Lung (tissue), 12 donors: Measurements from ENCODE around the gene BPNT1. TPM values are rescaled to one million over a fixed set of nuclear protein-coding genes. Genes with fewer than 3 reads are reported as not detected.

Experiments
- ATAC-seq: fragments of 200-7000 bp; cut with Tn5 transposase; one replicate; pipeline ENCODE4 v1.9.1; 2020; ENCODE audit warnings: moderate number of reproducible peaks; ENCODE audit not compliant: insufficient read depth, low FRiP score
- DNase-seq, 3 donors: peaks; one replicate each; pipeline ENCODE4 v3.0.0-alpha.2; 2013 to 2017
- H3K27ac ChIP-seq, 2 donors: one replicate each; pipeline ENCODE4 v1.5.1; 2013; ENCODE audit warnings: mild to moderate bottlenecking in 2 of 2, moderate library complexity in 2 of 2, control low read depth in 1 of 2, inconsistent platforms in 1 of 2, low read depth in 1 of 2, low read length in 1 of 2
- H3K27me3 ChIP-seq, 3 donors: one replicate each; pipeline ENCODE4 v1.5.1; 2013; ENCODE audit warnings: low read length in 2 of 3; ENCODE audit not compliant: control insufficient read depth in 3 of 3, insufficient read depth in 3 of 3
- H3K36me3 ChIP-seq, 4 donors: one replicate each; pipeline ENCODE4 v1.5.1; 2013; ENCODE audit warnings: low read length in 4 of 4, mild to moderate bottlenecking in 1 of 4, moderate library complexity in 1 of 4; ENCODE audit not compliant: control insufficient read depth in 4 of 4, insufficient read depth in 4 of 4
- H3K4me1 ChIP-seq, 5 donors: one replicate each; pipeline ENCODE4 v1.5.1; 2013; ENCODE audit warnings: low read length in 5 of 5, mild to moderate bottlenecking in 2 of 5, moderate library complexity in 1 of 5; ENCODE audit not compliant: control insufficient read depth in 5 of 5, insufficient read depth in 5 of 5
- H3K4me3 ChIP-seq: one replicate; pipeline ENCODE4 v1.5.1; 2013; ENCODE audit warnings: mild to moderate bottlenecking, control low read depth, moderate library complexity
- H3K9ac ChIP-seq, 2 donors: one replicate each; pipeline ENCODE4 v1.5.1; 2013; ENCODE audit warnings: low read length in 2 of 2, control low read depth in 1 of 2; ENCODE audit not compliant: insufficient read depth in 1 of 2
- H3K9me3 ChIP-seq, 4 donors: one replicate each; pipeline ENCODE4 v1.5.1; 2013; ENCODE audit warnings: low read length in 3 of 4, mild to moderate bottlenecking in 1 of 4, moderate library complexity in 1 of 4; ENCODE audit not compliant: control insufficient read depth in 4 of 4, insufficient read depth in 3 of 4
- CTCF ChIP-seq: IDR thresholded peaks from 2 replicates; pipeline ENCODE4 v1.5.1; 2012; ENCODE audit warnings: mild to moderate bottlenecking; ENCODE audit errors: control extremely low read depth, extremely low read depth
- WGBS, 2 donors: extraction: QIAGEN DNeasy Blood & Tissue Kit; methylation state at CpG; one replicate each; pipeline ENCODE4 v1.1.7; 2013; 5-methylcytosine and 5-hydroxymethylcytosine counted together
- polyA plus RNA-seq, 2 donors: library from polyadenylated mRNA; stranded (reverse); fragments of 200-250 nt; gene quantifications; one replicate each; pipeline ENCODE4 v1.2.1, GENCODE V29; 2013
- total RNA-seq, 2 donors: library from RNA; depleted of rRNA in 1 of 2; stranded (reverse); fragments of >200 nt in 1 of 2; gene quantifications; one replicate each; pipeline ENCODE4 v1.2.1, GENCODE V29; 2014 to 2021
- donor health status: control.
- donor health status: control.
- donor health status: Bipolar disorder and iron deficiency.
- donor health status: healthy.
- donor health status: DM: yes; HTN: yes; CAD: no.

The BPNT1 gene
- total and polyA plus RNA-seq, 4 donors = 15.9 to 28.1 (median 22.0) TPM

GRCh38 chr1:220028346-220028895 is 61.2 kb downstream of the BPNT1 start:
- Histone ChIP-seq H3K36me3 (peaks cover 7 to 22% (median 18%) of the 10 kb centered on the region in 4 donors), H3K27ac (no peak overlapping the region), H3K9me3 (no peaks in the 10 kb centered on the region), H3K4me3 (no peak overlapping the region), H3K4me1 (no peaks in the 10 kb centered on the region), H3K27me3 (no peaks in the 10 kb centered on the region), H3K9ac (no peak overlapping the region)
- no peak for TF ChIP-seq CTCF
- 89 to 94% methylated on average over 4 of the region's 4 CpGs for WGBS, 2 donors
- no peak for ATAC-seq
- peak in 1 of 3 donors; percentile 20 for DNase-seq

- no peak overlapping the region for H3K9ac ChIP-seq
- H3K36me3 ChIP-seq = peaks cover 3 to 28% (median 24%) of the 10 kb centered on the region in 4 donors
- TF ChIP-seq CTCF = no peak
- H3K27me3 ChIP-seq = no peaks in the 10 kb centered on the region
- no peak overlapping the region for H3K4me3 ChIP-seq
- no peak overlapping the region for H3K27ac ChIP-seq
- H3K9me3 ChIP-seq = no peaks in the 10 kb centered on the region
- no peak for ATAC-seq
- no peaks in the 10 kb centered on the region for H3K4me1 ChIP-seq
- no peak for DNase-seq
These were observed 70.5 kb downstream of the BPNT1 start for GRCh38 chr1:220019071-220019470.

- peaks cover 6 to 27% (median 16%) of the 10 kb centered on the region in 4 donors for H3K36me3 ChIP-seq
- no peak for ATAC-seq
- 86 to 96% methylated on average over 3 of the region's 3 CpGs for WGBS, 2 donors
These were observed 76.1 kb downstream of the BPNT1 start for GRCh38 chr1:220013497-220013896.

More at GRCh38 chr1:220013497-220013896, 76.1 kb downstream of the BPNT1 start:
- Histone ChIP-seq H3K4me1 (no peaks in the 10 kb centered on the region), H3K27me3 (no peaks in the 10 kb centered on the region), H3K27ac (no peak overlapping the region), H3K9me3 (no peaks in the 10 kb centered on the region), H3K9ac (no peak overlapping the region), H3K4me3 (no peak overlapping the region)
- TF ChIP-seq CTCF = no peak
- no peak for DNase-seq
